ENCODE data around the gene PRKCQ.
"Not testable (repeated sequence)": the region's sequence is repeated elsewhere in the genome, so short reads cannot be mapped to it uniquely, and the experiment has no call there.

Gene PRKCQ

GRCh38 chr10:6473901-6474370 lies 106.1 kb downstream of the PRKCQ start:
- H3K27ac ChIP-seq: peak overlapping the region; percentile 50
- no peak overlapping the region for H3K4me3 ChIP-seq (IDR thresholded peaks at IDR 0.05; ENCODE audit: insufficient read depth, low read depth, low read length)
- no peaks in the 10 kb centered on the region for H3K36me3 ChIP-seq (ENCODE audit: insufficient read depth)

GRCh38 chr10:6473430-6473829 lies 106.6 kb downstream of the PRKCQ start:
- H3K27me3 ChIP-seq (ENCODE audit: insufficient read depth, low read depth): no peaks in the 10 kb centered on the region
- peak overlapping the region; percentile 50 for H3K27ac ChIP-seq
- H3K4me1 ChIP-seq (ENCODE audit: low read depth, poor library complexity, severe bottlenecking): peaks cover 26% of the 10 kb centered on the region
- no peaks in the 10 kb centered on the region for H4K20me1 ChIP-seq (ENCODE audit: insufficient read depth)
- no peak overlapping the region for H3K9ac ChIP-seq
- peak overlapping the region; percentile 56 for H3K4me2 ChIP-seq
- peak overlapping the region; percentile 64; the same call in 1 of the 2 replicates for H2AFZ ChIP-seq (ENCODE audit: low read depth)
- no peaks in the 10 kb centered on the region for H3K79me2 ChIP-seq (ENCODE audit: insufficient read depth, low read depth)
- no peaks in the 10 kb centered on the region for H3K36me3 ChIP-seq (ENCODE audit: insufficient read depth)
- TF ChIP-seq CTCF (conservative IDR thresholded peaks at IDR 0.05; ENCODE audit: low read depth, low read length): no peak
- H3K4me3 ChIP-seq (IDR thresholded peaks at IDR 0.05; ENCODE audit: insufficient read depth, low read depth, low read length): no peak overlapping the region

More at GRCh38 chr10:6473901-6474370, 106.1 kb downstream of the PRKCQ start:
- peaks cover 26% of the 10 kb centered on the region for H3K4me1 ChIP-seq (ENCODE audit: low read depth, poor library complexity, severe bottlenecking)
- no peak for TF ChIP-seq CTCF (conservative IDR thresholded peaks at IDR 0.05; ENCODE audit: low read depth, low read length)
- H3K79me2 ChIP-seq (ENCODE audit: insufficient read depth, low read depth): no peaks in the 10 kb centered on the region
- H2AFZ ChIP-seq (ENCODE audit: low read depth): peak overlapping the region; percentile 64
- no peaks in the 10 kb centered on the region for H3K27me3 ChIP-seq (ENCODE audit: insufficient read depth, low read depth)
- no peaks in the 10 kb centered on the region for H4K20me1 ChIP-seq (ENCODE audit: insufficient read depth)
- peak overlapping the region; percentile 56 for H3K4me2 ChIP-seq
- H3K9ac ChIP-seq: no peak overlapping the region

- not testable (repeated sequence) for H3K4me2 ChIP-seq; H3K9ac ChIP-seq; H3K27ac ChIP-seq; H3K27me3 ChIP-seq (ENCODE audit: insufficient read depth, low read depth); H2AFZ ChIP-seq (ENCODE audit: low read depth); H4K20me1 ChIP-seq (ENCODE audit: insufficient read depth); H3K4me3 ChIP-seq (IDR thresholded peaks at IDR 0.05; ENCODE audit: insufficient read depth, low read depth, low read length); H3K36me3 ChIP-seq (ENCODE audit: insufficient read depth); H3K79me2 ChIP-seq (ENCODE audit: insufficient read depth, low read depth)
- peaks cover 26% of the 10 kb centered on the region for H3K4me1 ChIP-seq (ENCODE audit: low read depth, poor library complexity, severe bottlenecking)
These were observed 107.4 kb downstream of the PRKCQ start for GRCh38 chr10:6472710-6473005.

- no peak overlapping the region for H3K9ac ChIP-seq
- no peaks in the 10 kb centered on the region for H3K27me3 ChIP-seq (ENCODE audit: insufficient read depth, low read depth)
- no peaks in the 10 kb centered on the region for H4K20me1 ChIP-seq (ENCODE audit: insufficient read depth)
- H3K4me3 ChIP-seq (IDR thresholded peaks at IDR 0.05; ENCODE audit: insufficient read depth, low read depth, low read length): no peak overlapping the region
- H3K4me2 ChIP-seq: no peak overlapping the region
- peaks cover 26% of the 10 kb centered on the region for H3K4me1 ChIP-seq (ENCODE audit: low read depth, poor library complexity, severe bottlenecking)
- H3K79me2 ChIP-seq (ENCODE audit: insufficient read depth, low read depth): no peaks in the 10 kb centered on the region
- no peak overlapping the region for H2AFZ ChIP-seq (ENCODE audit: low read depth)
- H3K27ac ChIP-seq: no peak overlapping the region
- H3K36me3 ChIP-seq (ENCODE audit: insufficient read depth): no peaks in the 10 kb centered on the region
- TF ChIP-seq CTCF (conservative IDR thresholded peaks at IDR 0.05; ENCODE audit: low read depth, low read length): no peak
These were observed 109.0 kb downstream of the PRKCQ start for GRCh38 chr10:6470894-6471618.

GRCh38 chr10:6469661-6470060 lies 110.4 kb downstream of the PRKCQ start:
- peaks cover 23% of the 10 kb centered on the region for H3K4me1 ChIP-seq (ENCODE audit: low read depth, poor library complexity, severe bottlenecking)

More at GRCh38 chr10:6469661-6470060, 110.4 kb downstream of the PRKCQ start:
- H4K20me1 ChIP-seq (ENCODE audit: insufficient read depth): no peaks in the 10 kb centered on the region
- H3K79me2 ChIP-seq (ENCODE audit: insufficient read depth, low read depth): no peaks in the 10 kb centered on the region
- no peaks in the 10 kb centered on the region for H3K27me3 ChIP-seq (ENCODE audit: insufficient read depth, low read depth)
- H3K36me3 ChIP-seq (ENCODE audit: insufficient read depth): no peaks in the 10 kb centered on the region
- no peak overlapping the region for H3K4me3 ChIP-seq (IDR thresholded peaks at IDR 0.05; ENCODE audit: insufficient read depth, low read depth, low read length)
- H3K4me2 ChIP-seq: no peak overlapping the region
- TF ChIP-seq CTCF (conservative IDR thresholded peaks at IDR 0.05; ENCODE audit: low read depth, low read length): no peak
- no peak overlapping the region for H3K27ac ChIP-seq
- no peak overlapping the region for H3K9ac ChIP-seq
- H2AFZ ChIP-seq (ENCODE audit: low read depth): no peak overlapping the region
